Activated T-helper 1 cell treated with Interleukin-2 at 50 U/mL for 16 hours (primary cell): ENCODE results near the gene MAN2B2.

Experiments
- DNase-seq: peaks from one replicate; pipeline ENCODE4 v3.0.0-alpha.2; 2020; ENCODE audit warnings: low read depth

The MAN2B2 gene

DNA sequence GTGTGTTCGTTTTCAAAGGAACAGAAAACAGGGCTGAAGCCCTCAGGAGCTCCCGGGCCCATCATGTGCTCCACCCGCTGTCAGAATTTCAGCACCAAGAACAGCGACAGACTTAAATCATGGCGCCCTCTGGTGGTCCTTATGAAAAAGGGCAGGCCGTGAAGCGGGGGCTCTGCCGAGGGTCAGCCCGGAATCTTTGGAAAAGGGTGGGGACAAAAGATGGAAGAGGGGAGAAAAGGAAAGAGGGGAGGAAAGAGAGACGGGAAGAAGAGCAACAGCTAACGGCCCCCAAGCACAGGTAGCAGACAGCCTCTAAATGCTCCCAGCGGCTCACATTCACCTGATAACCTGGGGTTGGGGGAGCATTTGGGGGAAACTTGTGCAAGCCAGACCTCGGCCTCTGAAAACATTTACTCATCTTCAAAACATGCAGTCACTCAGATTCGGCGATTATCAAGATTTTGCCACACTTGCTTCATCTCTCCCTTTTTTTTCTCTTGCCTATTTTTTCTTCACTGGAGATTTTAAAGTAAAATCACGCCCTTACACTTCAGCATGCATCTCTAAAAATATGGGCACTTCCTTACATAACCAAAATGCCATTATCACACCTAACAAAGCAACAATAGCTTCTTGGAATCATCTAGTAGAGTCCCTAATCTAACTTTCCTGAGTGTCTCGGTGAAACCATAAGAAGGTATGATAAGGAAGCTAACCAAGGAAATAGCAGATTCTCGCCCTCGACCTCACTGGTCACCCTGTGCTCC, 28.1 kb upstream of the MAN2B2 start:
- DNase-seq, result peak; percentile 12

DNA sequence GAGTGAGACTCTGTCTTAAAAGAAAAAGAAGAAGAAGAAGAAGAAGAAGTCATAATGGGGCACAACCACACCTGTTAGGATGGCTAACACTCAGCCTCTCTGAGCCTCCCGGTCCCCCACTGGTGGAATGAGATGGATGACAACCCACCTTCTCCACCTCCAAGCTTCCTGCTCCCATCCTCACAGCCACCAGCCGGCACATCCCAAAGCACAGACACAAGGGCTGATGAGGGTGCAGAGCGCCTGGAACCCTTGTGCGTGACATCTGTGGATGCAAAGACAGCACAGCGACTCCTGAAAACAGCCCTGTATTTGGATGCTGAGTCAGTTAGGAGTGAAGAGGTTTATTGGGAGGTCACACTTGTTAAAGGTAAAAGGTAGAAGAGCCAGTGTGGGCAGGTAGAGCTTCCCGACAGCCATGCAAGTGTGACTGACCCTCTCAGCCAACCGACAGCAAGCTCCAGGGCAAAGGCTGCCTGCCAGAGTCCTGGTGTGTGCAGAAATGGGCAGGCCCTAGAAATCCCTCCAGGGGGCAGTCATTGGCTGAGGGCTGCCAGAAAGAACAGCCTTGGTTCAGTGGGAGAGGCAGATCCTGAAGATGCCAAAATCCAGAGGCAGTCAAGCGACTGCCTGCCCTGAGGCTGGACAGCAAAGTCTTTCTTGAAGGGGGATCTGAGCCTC, 26.6 kb upstream of the MAN2B2 start:
- no peak for DNase-seq

DNA sequence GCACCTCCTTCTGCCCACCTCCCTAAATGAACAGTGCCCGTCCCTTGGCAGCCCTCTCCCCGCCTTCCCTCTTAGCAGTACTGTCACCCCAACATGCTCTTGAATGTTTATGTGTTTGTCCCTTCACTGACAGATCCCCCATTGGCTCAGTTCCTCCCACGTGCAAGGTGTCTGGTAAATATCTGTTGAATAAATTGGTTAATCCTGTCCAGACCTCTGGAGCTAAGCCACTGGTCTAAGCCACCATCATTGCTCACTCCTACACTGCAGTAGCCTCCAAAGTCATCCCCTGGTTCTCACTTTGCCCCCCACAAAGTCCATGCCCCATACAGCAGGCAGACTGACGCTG, 26.1 kb upstream of the MAN2B2 start:
- DNase-seq, result no peak

DNA sequence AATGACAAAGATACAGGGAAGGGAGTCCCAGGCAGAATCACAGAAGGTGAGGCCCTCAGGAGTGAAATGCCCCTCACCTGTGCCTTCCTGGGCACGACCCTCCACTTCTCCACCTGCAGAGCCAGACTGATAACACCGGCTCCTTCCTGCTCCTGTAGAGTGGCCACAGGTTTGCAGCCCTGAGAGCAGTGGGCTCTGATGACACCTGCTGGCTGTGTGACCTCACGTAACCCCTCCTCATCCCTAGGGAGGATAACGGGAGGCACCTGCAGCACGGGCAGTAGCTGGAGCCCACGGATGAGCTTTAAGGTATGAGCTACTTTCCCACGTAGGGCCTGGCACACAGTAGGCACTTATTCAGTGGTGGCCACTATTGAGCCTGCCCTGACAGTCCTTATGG, 25.5 kb upstream of the MAN2B2 start:
- DNase-seq, result no peak

DNA sequence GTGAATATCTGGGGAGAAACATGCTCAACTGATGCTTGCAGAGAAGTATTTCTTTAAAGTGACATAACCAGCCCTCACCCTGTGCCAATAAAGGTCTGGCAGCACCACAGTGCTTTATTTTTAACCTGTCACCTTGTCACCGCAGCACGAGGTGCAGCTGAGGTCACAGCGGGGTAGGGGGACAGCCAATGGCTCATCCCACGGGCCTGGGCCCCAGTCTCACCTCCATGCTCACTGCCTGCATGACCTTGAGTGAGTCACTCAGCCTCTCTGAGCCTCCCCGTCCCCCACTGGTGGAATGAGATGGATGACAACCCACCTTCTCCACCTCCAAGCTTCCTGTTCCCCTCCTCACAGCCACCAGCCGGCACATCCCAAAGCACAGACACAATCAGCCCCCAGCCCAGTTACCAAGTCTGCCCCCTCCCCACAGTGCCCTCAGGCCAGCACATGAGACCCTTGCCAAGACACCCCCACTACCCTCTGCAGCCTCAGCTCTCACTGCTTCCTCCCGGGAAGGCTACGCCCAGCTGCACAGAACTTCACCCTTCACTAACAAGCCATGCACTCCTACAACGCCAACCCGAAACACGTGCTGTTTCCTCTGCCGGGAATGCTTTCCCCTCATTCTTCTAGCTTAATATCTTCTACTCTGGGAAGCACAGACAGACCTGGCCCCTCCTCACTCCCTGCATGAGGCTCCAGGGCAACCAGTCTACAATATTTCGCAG, 24.9 kb upstream of the MAN2B2 start:
- DNase-seq, result no peak

DNA sequence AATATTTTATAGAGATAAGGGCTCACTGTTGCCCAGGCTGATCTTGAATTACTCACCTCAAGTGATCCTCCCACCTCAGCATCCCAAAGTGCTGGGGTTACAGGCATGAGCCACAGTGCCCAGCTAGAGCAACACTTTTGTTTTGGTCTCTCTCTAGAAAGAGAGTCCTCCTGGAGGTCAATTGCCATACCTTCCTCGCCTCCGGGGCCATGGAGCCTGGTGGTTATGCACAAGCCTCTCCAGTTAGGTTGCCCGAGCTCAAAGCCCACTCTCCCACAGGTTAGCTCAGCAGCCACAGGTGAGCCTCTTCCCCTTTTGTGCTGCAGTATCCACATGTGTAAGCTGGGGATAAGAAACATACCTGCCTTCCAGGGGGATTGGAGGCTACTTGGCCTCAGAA, 24.2 kb upstream of the MAN2B2 start:
- DNase-seq, result no peak

DNA sequence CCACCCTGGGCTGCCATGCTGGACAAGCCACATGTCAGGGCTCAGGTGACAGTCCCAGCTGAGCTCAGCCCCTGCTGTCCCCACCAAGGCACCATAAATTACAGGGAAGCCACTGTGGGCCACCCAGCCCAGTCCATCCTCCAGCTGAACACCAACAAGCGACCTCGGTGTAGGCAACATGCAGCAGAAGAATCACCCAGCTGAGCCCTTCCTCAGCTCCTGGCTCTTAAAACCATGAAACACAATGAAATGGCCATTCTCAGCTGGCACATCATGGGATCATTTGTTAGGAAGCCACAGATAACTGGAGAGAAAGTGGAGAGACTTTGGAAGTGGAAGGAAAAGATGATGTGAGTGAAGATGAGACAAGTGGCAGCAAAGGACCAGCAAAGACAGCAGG, 23.3 kb upstream of the MAN2B2 start:
- DNase-seq, result no peak

DNA sequence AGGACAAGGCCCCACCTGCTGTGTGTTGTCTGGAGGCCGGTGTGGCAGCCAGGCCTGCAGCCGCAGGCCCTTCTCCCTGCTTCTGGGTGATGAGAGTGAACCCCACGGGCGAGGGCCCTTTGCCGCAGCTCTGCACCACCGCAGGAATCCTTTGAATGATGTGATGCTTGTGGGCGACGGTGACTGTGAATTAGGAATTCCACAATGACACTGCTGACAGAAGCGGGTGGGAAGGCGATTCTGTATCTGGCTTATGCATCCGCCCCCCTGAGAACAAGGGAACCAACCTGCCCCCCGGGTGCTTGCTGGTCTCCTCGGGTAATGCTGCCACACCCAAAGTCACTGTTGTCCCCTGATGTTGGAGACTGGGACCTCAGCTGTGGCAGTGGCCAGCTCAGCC, 19.5 kb upstream of the MAN2B2 start:
- DNase-seq, result no peak

DNA sequence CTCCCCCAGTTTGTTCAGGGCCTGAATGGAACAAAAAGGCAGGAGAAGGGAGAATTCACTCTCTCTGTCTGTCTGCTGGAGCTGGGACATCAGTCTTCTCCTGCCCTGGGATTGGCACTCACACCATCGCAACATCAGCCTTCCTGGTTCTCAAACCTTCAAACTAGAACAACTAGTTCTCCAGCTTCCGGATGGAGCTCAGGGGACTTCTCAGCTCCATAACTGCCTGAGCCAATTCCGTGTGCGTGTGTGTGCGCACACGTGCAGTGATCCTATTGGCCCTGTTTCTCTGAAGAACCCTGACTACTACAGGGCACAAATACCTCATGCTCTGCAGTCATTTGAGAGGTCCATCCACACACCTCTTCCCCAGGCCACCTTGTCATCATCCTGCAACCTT, 18.7 kb upstream of the MAN2B2 start:
- no peak for DNase-seq

DNA sequence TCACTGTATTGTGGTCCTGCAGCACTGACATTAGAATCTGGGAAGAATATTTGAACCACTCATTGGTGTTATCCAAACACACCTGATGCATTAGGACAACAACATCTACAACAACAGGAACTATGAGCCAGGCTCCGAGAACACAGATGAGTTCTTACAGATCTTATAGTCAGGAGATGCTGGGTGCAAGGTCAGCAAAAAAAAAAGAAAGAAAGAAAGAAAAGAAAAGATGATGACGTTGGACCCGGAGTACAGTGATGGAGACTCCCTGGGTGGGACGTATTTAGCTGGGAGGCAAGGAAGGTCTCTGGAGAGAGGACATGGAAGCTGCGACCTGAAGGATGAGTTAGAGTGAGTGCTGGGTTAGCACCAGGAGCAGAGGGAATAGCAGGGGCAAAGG, 17.8 kb upstream of the MAN2B2 start:
- no peak for DNase-seq

DNA sequence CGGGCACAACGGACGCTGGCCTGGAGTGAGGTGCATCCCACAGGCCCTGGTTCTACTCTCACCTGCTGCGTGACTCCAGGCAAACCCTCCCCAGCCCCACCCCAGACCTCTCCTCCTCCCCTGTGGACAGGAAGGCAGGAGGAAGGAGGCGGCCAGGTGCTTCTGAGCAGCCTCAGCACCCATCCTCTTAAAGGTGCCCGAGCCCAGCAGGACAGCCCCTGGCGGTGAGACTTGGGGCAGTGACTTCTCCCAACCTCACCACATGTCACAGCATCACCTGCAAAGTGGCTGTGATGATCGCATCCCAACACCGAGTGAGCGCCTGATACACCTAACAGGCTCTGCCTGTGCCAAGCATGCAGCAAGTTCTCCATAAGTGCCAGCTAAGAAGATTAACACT, 17.1 kb upstream of the MAN2B2 start:
- DNase-seq, result no peak

DNA sequence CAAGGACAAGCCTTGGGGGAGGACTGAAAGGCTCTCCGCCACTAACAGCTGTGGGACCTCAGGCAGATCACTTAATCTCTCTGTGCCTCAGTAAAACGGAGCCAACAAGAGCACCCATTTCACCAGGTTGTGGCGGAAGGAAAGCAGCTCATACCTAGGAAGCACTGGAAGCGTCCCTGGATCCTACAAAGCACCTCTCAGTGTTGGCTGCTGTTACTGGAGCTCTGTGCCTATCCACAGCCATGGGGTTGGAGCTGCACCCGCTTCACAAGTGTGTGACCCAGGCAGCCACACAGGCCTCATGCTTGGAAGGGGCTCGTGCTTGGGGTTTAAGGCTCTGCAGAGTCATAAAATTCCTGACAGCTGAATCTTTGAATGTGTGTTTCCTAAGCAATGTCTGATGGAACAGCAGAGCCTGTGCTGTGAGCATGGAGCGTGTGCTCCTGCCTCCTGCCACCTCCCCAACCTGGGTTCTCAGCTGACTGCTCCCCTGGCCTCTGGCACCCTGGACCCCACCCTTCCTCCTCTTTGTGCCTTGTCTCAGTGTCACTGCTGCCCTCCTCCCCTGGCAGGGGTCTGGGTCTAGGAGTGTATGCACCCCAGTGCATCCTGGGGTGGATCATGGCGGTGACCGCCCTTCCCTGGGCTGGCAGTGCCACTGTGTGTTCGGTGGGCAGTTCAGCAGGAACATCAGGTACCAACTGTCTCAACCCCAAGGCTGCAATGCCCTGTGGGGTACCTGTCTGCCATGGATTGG, 14.4 kb upstream of the MAN2B2 start:
- DNase-seq, result no peak

DNA sequence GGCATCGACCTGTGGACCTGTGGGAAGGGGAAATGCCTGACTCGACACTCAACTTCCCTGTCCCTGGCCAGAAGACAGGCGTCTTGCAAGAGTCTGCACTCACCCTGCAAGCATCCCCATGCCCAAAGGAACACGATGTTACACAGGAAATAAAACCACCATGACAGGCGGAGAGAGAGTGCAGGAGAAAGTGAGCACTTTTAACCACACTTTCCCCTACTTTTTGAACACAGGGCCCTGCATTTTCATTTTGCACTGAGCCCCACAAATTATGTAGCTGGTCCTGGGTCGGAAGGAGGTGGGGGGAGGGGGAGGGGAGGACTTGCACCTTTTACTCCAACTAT, 13.8 kb upstream of the MAN2B2 start:
- no peak for DNase-seq

DNA sequence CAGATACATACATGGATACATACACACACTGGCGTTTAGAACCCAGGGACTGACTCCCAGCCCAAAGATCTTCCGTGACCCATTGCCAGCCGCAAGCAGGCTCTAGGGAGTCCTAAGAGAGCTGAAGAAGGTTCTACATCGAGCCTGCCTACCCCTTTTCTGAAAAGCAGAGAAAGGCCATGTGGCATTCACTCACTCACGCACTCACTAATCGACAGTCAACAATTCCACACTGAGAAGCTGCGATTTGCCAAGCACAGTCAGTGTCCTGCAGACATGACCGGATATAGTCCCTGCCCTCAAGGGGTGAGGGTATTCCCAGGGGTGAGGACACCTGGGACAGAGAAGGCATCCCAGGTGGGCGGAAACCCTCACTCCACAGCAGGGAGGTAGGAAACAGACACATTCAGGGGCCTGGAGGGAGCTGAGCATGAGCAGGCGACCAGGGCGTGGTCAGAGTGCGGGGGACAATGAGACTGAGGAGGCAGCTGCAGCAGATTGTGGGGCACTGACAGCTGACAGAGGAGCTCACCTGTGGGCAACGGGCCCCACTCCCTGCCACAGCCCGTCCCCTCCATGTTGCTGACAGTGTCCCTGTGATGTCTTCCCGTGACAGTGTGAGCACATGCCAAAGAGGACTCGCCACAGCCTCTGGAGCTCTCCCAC, 13.2 kb upstream of the MAN2B2 start:
- DNase-seq, result no peak

DNA sequence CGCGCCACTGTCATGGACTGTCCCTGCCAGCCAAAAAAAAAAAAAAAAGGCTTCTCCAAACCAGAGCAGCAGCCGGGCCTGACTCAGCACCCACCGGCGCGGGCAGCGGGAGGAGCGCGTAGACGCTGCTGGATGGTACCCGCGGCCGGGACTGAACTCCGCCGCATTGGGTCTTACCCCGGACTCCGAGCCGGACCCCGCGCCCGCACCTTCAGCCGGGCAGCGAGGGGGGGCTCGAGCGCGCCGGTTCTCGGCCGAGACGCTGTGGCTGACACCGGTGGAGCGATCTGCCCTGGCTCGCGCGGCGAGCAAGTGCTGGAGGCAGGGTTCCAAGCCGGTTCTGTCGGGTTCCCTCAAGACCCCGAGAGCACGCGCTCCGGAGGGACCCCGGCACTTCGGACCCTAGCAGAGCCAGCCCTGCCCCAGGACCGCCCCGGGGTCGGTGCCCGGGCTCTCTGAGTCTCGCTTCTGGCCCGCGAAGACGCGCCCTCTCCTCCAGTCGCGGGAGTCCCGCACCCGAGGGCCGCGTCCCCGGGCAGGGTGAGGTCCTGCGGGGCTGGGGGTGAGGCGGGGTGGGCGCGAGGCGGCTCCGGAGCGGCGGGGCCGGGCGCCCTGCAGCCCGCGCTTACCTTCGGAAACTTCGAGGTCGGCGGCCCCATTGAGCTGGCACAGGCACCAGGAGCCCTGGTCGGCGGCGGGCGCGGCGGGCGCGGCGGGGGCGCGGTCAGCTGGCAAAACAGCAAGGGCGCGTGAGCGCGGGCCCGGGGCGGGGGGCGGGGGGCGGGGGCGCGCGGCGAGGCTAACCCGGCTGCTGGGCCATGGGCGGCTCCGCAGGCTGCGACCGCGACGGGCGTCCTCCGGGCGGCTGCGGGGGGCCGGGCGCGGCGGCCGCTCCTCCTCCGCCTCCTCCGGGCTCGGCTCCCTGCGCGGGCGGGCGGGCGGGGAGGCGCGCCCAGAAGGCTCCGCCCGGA, 11.8 kb upstream of the MAN2B2 start:
- no peak for DNase-seq

DNA sequence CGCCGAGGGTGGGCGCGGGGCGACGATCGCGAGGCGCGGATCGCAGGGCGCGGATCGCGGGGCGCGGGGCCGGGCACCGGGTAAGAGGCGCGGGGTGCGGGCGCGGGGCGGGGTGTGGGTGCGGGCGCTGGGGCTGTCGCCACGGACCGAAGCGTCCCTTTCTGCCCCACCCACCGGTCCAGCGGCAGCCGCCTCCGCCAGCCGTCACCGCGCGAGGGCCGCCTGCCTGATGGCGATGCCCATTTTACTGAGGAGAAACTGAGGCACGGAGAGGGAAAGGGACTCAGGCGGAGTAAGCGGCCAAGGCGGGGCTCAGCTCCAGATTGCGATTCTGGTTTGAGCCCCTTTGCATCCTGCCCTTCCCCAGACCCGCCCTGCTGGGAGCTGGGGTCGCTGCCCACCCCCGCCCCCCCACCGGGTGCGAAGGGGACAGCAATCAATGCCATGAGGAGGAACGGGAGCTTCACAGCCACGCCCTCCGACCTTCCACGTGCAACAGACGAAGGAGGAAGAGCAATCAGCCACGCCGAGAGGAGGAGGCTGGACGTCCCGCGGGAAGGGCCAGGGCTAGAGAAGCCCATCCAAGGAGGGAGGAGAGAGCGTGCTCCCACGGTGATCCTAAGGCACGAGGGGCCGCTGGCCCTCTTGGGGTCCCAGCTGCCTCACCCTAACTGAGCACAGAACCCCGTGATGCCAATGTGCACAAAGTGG, 10.9 kb upstream of the MAN2B2 start:
- no peak for DNase-seq

DNA sequence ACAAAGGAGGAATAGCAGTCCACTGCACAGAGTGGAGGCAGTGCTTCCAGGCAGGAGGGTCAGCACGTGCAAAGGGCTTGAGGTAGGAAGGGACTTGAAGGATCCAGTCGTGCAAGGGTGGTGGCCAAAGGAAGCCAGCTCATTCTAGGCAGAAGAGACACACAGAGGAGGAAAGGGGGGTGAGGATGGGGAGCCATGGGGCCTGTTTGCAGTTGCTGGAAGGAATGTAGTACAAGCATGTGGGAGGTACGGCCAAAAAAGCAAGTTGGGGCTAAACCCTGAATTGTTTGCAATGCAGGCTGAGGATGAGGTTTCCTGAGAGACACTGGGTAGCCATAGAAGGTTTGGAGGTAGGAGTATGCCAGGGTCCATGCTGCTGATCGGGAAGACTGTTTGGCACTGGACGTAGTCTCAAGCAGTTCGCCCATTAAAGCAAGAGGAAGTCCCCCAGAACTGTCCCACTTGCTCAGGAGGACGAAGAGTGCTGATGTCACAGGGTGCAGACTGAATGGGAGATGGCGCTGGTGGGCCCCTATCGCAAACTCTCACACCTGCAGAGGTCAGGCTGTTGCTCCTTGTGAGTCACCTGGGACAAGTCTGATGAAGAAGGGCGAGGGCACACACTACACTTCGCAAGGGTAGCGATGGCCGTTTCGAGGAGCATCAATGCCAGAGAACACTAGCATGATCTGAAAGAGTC, 9.1 kb upstream of the MAN2B2 start:
- no peak for DNase-seq

DNA sequence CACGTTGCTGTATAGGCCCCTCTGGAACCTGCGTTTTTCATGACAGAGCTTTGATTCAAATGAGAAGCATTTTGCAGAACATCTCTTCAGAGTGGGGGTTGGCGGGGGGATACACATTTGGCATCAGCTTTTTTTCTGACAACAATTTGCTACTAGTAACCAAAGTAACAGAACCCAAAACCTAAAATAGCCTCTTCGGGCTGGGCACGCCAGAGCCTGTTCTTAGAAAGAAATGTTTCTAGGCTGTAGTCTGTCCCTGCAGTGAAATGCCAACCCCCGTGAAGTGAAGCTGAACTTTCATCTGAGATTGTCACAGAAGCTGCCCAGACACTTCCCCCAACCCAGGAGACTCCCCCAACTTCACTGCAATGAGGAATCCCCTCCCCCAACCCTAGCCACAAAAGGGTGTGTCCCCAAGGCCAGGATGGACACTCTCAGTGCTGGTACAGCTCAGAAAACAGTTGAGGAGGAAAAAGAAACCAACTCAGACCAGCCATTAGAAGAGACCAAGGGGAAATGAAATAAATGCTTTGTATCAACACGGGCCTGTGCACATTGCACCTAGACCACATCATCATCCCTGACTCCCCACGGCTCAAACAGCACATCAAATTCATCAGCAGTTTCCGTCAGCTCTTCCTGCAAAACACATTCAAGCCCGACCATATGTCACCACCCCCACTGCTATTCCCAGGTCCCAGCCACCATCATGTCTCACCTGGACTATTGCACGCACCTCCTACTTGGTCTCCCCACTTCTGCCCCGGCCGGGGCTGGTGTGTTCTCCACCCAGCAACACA, 8.4 kb upstream of the MAN2B2 start:
- DNase-seq, result no peak

DNA sequence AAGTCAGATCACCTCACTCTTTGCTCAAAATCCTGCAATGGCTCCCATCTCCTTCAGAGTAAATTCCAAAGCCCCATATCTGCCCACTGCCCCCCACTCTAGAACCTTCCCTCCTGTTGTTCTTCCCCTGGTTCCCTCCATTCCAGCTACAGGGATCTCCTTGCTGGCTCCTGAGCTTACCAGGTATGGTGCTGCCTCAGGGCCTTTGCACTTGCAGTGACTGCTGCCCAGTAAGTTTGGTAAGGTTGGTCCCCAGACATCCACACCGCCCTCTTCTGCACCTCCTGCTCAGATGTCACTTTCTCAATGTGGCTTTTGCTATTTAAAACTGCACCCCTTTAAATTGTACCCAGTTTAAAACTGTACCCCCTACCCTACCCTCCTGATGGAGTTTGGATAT, 7.8 kb upstream of the MAN2B2 start:
- no peak for DNase-seq
